Activated CD8-positive, alpha-beta memory T cell treated with anti-CD3 and anti-CD28 coated beads, Interleukin-2, amount 50 U/mL, for 24 hours (primary cell): ENCODE measurements around the gene DEPP1.
"Not testable (repeated sequence)": the region's sequence is repeated elsewhere in the genome, so short reads cannot be mapped to it uniquely, and the experiment has no call there.

Source experiments
- DNase-seq: peaks from one replicate; pipeline ENCODE4 v3.0.0-alpha.2; 2020; ENCODE audit errors: extremely low read depth

The DEPP1 gene

GRCh38 chr10:44978570-44979280, at the start of gene DEPP1:
DEPP1 (minus strand) TSS chr10:44978809; CDS start chr10:44978030, 779 bp downstream.
- no peak for DNase-seq

DNA sequence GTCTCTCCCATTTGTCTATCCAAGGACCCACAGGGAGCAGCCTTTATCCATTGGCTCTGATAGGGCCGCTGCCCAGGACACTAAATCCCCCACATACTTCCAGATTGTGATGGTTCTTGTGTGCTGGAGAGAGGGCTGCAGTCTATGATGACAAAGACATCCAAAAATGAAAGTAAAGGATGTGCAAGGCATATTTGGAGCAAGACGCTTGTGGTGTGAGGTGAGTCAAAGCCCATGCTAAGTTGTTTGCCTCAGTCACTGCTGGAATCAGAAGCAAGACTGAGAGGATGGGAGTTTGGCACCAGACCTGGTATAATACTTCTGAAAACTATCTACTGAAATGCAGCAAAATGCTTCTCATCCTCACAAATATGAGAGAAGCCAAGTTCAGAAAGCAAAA, 44.8 kb upstream of the DEPP1 start:
- DNase-seq: no peak

DNA sequence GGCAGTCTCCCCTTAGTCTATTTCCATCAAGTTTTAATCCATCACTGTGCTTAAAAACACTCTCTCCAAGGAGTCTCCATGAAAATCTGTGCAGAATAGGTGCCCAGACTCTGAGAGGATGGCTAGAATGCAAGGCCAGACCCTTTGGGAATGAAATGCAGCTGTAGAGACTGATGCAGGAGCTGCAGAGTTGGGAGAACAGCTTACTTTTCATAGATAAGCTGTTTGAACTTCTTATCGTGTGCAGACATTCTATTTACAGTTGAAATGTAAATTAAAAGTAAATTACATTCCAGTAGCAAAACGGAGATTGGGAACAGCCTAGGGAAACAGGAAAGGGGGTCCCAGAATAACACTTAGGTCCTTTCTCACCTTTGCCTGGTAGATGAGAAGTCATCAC, 37.0 kb upstream of the DEPP1 start:
- DNase-seq: no peak

DNA sequence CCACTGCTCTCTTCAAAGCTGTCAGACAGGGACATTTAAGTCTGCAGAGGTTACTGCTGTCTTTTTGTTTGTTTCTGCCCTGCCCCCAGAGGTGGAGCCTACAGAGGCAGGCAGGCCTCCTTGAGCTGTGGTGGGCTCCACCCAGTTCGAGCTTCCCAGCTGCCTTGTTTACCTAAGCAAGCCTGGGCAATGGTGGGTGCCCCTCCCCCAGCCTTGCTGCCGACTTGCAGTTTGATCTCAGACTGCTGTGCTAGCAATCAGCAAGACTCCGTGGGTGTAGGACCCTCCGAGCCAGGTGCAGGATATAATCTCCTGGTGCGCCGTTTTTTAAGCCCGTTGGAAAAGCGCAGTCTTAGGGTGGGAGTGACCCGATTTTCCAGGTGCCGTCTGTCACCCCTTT, 35.9 kb upstream of the DEPP1 start:
- not testable (repeated sequence) for DNase-seq

DNA sequence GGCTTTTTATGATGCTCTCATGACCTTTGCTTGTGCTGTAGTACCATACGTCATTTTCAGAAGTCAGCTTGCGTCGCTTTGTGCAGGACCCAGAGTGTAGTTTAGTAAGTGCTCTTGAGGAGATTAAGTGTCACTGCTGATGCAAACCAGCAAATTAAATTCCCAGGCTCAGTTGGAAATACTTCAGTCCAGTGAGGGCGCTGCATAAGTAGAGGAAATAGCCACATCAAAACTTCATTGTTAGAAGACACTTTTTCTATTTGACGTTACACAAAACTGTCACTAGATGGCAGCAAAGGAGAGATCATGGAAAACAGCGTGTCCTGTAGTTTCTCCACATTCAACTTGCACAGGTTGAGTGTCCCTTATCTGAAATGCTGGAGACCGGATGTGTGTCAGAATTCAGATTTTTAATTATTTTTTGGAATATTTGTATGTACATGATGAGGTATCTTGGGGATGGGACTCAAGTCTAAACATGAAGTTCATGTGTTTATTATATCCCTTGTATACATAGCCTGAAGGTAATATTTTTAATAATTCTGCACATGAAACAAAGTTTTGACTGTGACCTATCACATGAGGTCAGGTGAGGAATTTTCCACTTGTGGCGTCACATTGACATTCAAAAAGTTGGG, 30.0 kb upstream of the DEPP1 start:
- DNase-seq: no peak

DNA sequence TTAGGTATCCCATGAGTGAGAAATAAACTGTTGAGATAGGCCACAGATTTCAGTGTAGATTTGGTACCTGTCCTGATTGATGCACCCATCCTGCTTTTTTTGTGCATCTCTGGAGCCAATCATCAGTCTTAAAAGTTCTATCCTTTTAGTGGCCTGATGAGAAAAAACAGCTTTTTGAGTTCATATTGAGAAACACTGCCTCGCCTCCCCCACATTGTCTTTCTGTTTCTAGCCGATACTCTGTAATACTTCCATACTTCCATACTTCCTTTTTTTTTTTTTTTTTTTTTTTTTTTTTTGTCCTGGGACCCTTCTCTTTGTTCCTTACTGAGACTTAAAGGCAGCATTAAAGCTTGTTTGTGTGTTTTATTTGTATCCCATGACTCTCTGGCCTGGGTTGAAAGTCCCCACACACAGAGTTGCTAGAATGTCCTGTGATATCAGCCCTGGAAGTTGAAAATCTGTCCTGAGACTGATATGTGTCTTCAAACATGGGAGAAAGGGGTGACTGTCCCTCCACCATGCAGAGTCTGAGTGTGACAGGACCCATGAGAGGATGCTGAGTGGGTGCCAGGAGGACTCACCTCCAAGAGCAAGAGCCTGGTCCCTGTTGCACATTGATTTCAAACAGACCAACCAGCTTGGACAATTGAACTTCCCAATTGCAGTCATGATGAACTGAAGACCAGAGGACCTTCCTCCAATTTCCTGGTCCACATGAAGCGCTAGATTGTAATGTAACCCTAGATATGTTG, 27.8 kb upstream of the DEPP1 start:
- DNase-seq: no peak

- no peak for DNase-seq
Observed at GRCh38 chr10:45005284-45005683, 26.7 kb upstream of the DEPP1 start.

- no peak for DNase-seq
Observed at GRCh38 chr10:45004661-45005060, 26.1 kb upstream of the DEPP1 start.

DNA sequence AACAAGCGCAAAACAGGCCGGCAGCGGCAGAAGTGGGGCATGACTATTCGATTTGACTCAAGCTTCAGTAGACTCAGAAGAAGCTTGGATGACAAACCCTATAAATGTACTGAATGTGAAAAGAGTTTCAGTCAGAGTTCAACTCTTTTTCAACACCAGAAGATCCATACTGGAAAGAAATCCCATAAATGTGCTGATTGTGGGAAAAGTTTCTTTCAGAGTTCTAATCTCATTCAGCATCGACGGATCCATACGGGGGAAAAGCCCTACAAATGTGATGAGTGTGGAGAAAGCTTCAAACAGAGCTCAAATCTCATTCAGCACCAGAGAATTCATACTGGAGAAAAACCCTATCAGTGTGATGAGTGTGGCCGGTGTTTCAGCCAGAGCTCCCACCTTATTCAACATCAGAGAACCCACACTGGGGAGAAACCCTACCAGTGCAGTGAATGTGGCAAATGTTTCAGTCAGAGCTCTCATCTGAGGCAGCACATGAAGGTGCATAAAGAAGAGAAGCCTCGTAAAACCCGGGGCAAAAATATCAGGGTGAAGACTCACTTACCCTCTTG, 24.9 kb upstream of the DEPP1 start:
- no peak for DNase-seq

DNA sequence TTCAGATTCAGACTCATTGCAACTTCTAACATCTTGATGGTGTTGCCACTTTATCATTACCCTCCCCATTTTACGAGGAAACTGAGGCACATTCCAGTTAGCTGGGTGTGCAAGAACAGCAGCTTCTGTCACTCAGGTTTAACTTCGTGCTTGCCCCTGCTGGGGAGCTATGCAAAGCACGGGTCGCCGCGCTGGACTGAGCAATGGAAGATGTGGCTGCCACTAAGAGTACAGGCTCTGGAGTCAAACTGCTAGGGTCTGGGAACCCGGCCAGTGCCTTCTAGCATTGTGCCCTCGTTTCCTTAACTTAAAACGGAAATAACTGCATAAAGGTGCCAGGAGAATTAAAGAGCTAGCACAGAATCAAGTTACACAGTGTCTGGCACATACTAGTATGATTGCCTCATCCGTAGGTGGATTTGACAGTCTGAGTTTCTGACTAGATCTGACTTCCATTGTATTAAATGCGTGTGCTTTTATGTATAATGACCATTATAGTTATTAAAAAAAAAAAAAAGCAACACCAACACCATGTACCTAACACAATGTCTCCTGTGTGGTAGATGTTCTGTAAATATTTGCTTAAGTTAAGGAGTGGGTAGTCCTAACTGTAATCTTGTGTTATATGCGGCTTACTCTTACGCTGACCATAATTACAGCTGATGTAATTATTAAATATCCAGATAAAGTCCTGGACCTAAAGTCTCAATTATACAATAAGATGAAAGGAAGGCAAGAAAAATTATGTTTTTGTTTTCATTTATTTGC, 23.0 kb upstream of the DEPP1 start:
- no peak for DNase-seq

- peak; percentile 27 for DNase-seq
Observed at GRCh38 chr10:45000752-45001380, 22.3 kb upstream of the DEPP1 start, which contains the start of gene ZNF22. ZNF22 (plus strand) TSS chr10:45000923; CDS start chr10:45003369, 2,446 bp downstream.

DNA sequence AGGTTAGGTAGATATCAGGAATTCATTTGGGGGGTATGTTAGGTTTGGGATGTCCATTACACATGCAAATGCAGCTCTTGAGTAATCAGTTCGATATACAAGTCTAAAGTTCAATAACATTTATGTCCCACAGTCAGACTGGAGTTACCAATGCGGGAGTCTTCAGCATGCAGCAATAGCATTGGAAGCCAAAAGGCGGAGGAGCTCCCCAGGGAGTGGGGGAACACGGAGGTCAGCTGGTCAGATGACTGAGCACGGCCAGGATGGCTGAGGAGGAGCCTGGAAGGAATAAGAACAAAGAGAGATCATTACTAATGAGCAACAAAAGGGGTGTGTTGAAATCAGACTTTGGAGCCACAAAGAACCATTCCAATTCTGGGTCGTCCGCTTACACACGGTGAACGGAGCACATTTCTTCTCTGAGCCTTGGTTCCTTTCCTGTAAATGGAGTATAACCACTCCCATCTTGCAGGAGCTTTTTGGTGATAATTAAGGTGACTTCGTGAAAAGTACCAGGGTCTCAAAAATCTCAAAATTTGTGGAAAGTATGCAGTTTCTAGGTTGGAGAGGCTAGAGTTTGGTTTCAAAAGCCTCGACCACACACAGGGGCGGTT, 21.6 kb upstream of the DEPP1 start:
- no peak for DNase-seq

- DNase-seq: no peak
Observed at GRCh38 chr10:44998146-44998631, 19.6 kb upstream of the DEPP1 start.

GRCh38 chr10:44997105-44997748, 18.6 kb upstream of the DEPP1 start:
- DNase-seq: no peak

- DNase-seq: no peak
Observed at GRCh38 chr10:44995914-44996669, 17.5 kb upstream of the DEPP1 start.

- DNase-seq: no peak
Observed at GRCh38 chr10:44995581-44995913, 16.9 kb upstream of the DEPP1 start.

DNA sequence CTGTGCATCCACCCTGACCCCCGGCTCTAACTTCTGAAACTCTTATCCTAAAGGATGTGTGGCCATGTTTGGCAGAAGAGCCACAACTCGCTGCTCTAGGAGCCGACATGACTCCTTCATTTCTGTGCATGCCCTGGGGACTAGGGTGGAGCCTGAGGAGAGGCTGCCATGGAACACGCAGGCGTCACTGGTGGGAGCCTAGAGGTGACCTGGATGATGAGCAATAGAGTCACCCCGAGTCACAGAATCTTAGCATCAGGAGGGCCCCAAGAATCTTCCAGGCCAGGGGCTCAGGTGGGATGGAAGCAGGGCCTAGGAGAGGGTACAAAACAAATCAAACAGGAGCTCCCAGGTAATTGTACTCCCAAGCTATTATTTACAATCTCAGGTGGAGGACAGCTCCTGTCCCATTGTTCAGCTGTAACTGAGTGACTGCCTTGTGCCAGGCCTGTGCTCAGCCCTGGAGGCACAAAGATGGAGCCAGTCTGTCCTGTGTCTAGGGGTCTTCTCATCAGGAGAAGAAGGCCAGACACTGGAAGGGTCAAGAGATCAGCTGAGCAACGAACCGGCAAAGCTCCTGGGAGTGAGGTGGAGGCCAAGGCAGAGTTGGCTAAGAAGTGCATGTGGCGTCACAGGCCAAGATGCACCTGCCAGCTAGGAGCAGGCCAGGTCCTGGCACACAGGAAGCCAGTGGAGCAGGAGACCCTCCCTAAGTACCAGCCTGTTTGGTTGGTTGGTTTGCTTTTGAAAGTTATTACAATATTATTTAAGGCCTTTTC, 16.3 kb upstream of the DEPP1 start:
- no peak for DNase-seq

DNA sequence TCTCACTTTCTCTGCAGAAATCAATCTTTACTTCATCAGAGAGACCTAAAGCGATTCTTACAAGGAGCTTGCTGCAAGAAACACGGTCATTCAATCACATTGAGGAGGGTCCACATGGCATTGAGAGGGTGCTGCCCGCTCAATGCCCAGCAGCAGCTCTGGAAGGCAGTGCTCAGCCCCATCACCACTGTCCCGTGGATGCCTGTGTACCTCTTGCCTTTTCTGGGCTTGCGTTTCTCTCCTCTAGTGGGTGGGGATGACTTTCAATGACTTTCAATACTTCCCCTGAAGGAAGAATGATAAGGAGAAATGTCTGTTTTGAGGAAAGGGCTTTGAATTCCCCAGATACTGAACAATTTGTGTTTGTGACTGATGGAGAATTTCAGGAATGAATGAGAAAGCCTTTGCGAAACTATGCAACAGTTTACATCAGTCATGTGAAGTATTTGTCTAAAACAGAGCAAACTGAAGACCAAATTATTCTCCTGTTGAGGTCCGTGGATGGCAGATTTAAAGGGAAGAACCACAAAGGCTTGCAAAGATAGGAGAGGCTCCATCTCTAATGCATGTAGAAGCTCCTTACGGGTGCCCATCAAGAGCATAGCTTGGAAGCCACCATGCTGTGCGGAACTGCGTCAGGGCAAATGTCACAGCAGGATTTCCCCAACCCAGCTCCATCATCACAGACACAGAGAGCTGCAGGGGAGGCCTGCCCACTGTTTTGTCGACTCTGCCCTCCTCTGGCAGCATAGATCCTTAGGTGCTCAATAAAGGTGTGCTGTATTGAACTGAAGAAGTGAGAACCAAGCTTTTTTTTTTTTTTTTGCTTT, 15.5 kb upstream of the DEPP1 start:
- DNase-seq: no peak
